HUDEP-2 (cell line): ENCODE data around the gene RLN3.
A peak's percentile ranks its signal among the peaks of the same experiment; 100 is the strongest.

Experiments used
- DNase-seq, 76 experiments: peaks; one replicate each; lab custom pipeline; 2025; ENCODE audit not compliant: unreplicated experiment in 76 of 76; lab: John Stamatoyannopoulos, UW

The RLN3 gene

DNA sequence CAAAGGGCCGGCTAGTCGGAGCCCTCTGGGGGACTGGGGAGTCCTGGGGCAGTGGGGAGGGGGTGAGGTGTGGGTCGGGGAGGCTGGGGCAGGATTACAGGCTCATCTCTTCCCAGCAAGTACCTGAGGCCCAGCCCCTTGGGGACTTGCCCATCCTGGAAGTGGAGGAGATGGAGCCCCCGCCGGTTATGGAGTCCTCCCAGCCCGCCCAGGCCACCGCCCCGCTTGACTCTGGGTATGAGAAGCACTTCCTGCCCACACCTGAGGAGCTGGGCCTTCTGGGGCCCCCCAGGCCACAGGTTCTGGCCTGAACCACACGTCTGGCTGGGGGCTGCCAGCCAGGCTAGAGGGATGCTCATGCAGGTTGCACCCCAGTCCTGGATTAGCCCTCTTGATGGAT is 24.0 kb downstream of the RLN3 start:
- DNase-seq = no peak

DNA sequence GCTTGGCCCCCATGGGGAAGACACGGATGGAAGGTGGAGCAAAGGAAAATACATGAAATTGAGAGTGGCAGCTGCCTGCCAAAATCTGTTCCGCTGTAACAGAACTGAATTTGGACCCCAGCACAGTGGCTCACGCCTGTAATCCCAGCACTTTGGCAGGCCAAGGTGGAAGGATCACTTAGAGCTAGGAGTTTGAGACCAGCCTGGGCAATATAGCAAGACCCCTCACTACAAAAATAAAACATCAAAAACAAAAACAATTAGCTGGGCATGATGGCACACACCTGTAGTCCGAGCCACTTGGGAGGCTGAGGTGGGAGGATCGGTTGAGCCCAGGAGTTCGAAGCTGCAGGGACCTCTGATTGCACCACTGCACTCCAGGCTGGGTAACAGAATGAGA is 24.5 kb downstream of the RLN3 start:
- DNase-seq = no peak

DNA sequence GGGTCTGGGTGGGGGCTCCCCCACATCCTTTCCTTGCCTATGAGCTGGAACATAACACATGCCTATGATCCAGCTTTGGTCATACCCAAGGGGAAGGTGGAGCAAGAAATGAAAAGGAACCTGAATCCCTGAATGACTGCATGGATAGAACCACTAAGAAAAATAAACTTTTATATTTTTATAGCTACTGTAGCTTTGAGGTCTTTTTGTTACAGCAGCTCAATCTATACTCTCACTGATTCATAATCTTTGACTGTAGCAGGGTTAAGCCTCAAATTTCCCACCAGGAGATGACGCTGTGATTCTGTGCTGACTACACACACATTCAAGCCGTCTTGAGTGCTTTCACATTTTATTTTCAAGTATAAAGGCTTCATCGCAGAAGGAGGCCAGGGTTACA is 25.1 kb downstream of the RLN3 start:
- no peak for DNase-seq

DNA sequence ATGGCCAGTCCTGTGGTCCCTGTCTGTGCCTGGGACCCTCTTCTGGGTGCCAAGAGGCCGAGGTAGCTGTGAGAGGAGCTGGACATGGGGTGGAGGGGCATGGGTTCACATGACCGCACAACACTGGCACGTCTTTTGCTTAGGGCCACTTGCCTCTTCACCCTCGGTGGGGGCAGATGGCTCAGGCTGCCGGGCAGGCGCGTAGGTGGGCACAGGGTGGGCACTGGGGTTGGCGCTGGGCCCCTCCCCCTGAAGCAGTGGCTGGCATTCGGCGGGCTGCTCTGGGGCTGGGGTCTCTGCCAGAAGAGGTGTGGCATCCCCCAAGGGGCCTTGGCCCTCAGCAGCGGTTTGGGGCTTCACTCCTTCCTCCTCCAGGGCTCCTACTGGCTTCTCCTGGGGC is 25.6 kb downstream of the RLN3 start:
- no peak for DNase-seq

DNA sequence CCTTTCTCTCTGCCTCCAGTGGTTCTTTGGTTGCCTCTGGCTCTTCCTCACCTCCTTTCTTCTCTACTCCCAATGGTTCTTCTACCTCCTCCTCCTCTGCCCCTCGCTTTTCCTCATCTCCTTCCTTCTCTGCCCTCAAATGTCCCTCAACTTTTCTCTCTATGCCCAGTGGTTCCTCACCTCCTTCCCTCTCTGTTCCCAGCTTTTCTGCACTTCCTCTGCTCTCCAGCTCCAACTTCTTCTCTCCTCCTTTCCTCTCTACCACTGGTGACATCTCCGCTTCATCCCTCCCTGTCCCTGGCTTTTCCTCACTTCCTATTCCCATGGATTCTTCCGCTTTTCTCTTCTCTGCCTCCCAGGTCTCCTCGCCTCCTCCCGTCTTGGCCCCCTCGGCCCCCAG is 26.2 kb downstream of the RLN3 start:
- no peak for DNase-seq

DNA sequence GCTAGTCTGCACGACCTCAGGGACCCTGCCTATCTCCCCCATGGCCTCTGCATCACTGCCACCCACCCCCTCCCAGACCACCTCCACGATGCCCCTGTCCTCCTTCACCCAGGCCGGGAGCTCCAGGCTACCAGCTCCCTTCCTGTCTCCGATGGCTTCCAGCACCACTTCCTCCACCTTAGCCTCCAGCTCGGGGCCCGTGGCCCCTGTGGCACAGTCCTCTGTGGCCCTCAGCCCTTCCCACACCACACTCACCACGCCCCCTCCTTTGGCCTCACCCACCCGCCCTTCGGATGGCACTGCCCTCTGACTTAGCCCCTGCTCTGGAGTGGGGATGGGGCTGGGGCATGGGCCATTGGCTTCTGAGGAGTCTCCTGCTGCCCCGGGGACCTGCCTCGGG is 26.8 kb downstream of the RLN3 start:
- no peak for DNase-seq

DNA sequence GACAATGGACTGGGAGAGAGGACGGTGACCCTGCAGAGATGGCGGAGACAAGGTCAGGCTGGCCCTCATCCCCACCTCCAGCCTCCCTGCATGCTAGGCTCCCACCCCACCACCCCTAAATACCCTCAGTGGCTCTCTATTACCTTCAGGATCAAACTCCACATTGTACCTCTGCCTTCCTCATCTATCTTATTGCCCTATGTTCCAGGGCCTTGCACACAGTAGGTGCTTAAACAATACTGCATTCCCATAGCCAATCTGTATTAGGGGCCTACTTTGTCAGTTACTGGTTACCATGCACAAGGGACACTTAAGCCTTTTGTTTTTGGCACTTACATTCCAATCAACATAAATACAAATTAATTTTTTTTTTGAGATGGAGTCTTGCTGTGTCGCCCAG is 27.4 kb downstream of the RLN3 start:
- DNase-seq = no peak

DNA sequence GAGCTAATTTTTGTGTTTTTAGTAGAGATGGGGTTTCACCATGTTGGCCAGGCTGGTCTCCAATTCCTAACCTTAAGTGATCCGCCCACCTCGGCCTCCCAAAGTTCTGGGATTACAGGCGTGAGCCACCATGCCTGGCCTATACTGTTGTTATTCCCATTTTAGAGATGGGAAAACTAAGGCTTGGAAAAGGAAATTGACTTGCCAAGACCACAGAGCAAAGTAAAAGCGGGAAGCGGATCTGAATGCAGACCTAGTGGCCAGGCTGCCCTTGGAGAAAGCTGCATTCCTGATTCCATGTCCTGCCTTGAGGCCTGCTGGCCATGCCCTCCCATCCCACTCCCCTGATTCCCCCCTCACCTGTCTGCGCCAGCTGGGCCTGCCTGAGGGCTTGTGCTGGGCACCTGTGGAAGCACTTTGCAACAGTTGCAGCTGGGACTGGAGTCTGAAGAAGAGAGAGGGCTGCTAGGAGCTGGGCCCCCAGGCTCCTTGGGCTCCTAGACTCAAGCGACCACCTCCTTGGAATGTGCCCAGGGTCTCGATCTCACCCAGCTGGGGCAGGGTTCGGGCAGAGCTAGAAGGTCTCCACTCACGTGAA is 28.2 kb downstream of the RLN3 start:
- no peak for DNase-seq

DNA sequence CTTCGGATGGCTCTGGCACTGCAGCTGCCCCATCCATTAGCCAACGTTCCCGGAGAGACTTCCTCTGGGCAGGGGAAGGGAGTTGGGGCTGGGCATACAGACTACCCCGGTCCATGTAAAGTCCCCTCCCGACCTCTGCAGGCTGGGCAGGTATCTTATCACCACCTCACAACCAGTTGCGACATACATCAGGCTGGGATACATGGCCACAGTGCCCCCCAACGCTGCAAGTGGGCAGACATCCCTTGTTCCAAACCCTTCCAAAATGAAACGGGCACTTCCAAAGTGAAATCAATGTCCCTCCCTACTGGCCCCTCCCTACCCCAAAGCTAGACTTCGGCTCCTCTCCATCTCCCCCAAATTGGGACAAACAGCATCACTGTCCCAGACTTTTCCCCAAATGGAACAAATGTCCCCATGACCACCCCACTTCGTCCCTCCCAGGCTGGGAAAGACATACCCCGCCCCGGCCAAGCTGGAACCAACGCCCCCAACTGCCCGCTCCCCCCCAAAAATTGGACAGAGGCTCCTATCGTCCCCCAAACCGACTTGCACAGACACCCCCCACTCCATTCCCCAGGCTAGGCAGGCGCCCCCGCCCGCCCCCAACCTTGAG is 28.9 kb downstream of the RLN3 start:
- no peak for DNase-seq

DNA sequence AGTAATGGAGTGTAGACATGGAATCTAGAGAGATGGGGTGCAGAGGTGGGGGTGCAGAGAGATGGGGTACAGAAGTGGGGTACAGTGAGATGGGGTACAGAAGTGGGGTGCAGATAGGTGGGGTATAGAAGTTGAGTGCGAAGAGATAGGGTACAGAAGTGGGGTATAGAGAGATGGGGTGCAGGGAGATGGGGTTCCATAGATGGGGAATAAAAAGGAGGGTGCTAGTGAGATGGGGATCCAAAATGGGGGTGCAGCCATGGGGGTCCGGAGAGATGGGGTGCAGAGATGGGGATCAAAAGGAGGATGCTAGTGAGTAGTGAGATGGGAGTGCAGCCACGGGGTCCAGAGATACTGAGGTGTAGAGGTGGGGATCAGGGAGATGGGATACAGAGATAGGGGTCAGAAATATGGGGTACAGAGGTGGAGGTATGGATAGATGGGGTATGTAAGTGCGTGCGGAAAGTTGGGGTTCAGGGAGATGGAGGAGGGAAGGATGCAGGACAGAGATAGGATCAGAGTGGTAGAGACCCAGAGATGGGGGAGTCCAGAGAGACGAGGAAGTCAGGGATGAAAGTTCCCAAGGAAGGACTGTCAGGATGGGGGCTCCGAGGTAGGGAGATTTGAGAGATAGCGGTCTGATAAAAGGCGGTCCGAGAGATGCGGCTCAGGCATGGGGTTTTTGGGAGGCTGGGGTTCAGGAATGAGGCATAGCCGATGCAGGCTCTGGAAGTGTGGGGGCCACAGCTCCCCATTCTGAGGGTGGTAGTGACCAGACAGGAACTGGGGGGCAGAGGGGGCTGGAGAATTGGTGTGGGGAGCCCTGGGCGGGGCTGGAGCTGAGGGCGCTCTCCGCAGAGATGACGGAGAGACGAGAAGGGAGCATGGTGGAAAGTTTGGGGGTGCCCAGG is 30.5 kb downstream of the RLN3 start:
- DNase-seq = peak in 1 of 76 experiments; percentile 17

DNA sequence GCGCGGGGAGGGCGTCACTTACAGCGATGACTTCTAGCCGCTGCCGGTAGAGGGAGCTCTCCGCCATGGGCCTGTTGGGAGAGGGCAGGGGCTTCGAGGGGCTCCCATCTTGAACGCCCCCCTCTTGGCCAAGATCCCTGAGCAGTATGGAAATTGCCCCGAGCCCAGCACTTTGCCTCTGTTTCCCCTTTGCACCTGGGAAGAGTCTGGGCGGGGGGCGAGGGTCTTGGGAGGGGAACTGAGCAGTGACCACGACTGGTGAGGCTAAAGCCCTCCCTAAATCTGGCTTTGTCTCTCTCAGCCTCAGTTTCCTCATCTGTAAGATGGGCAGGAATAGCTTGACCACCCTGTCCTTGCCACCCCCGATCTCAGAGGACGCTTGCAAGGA is 31.1 kb downstream of the RLN3 start:
- DNase-seq = peak in 27 of 76 experiments; percentile 13 to 58 (median 33)

DNA sequence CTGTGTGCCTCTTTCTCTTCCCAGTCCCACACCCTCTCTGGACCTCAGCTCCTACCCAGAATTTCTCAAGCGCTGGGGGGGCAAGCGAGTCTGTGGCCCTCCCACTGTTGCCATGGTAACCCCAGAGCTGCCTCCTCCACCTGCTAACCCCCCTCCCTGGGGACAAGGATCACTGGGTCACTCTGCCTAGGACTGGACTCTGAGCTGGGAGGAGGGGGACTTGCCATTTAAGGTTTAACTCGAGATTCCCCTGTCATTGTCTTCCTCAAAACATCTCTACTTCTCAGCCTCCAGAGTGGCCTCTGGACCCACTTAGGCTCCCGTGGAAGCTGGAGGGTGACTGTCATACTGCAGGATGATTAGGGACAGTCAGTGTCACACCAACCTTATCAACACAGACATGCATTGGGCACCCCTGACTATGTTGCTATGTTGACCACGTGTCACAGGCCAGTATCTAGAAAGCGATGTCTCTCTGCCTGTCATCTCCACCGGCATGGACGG is 31.8 kb downstream of the RLN3 start:
- peak in 51 of 76 experiments; percentile 11 to 88 (median 57) for DNase-seq

DNA sequence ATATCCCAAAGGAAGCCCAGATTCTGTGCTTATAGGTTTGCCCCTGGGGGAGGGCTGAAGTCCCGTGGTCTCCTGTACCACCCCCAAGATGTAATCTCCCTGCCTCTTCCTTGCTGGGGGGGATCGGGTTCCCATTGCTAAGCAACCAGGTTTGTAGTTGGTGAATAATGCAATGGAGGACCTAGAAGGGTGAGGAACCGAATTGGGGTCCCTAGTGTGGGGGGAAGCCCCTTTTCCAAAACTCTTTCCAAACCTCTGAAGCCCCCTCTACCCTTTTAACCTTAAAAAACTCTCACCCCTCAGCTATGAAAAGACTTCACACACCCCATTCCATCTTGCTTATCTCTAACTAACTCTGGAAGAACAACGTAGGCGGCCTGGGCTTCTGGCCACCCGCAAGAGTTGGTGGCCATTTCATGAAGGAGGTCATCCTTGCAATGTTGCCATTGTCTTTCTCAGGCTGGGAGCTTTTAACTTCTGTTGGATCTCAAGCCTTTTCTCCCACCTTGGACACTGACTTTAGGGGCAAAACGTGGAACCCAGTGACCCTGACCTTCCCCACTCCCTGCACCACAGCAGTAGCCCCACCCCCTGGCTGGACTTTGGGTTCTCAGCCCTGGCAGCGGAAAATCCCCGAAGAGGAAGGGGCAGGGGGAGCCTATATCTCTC is 33.3 kb downstream of the RLN3 start:
- DNase-seq = peak in 12 of 76 experiments; percentile 8 to 59 (median 28)

DNA sequence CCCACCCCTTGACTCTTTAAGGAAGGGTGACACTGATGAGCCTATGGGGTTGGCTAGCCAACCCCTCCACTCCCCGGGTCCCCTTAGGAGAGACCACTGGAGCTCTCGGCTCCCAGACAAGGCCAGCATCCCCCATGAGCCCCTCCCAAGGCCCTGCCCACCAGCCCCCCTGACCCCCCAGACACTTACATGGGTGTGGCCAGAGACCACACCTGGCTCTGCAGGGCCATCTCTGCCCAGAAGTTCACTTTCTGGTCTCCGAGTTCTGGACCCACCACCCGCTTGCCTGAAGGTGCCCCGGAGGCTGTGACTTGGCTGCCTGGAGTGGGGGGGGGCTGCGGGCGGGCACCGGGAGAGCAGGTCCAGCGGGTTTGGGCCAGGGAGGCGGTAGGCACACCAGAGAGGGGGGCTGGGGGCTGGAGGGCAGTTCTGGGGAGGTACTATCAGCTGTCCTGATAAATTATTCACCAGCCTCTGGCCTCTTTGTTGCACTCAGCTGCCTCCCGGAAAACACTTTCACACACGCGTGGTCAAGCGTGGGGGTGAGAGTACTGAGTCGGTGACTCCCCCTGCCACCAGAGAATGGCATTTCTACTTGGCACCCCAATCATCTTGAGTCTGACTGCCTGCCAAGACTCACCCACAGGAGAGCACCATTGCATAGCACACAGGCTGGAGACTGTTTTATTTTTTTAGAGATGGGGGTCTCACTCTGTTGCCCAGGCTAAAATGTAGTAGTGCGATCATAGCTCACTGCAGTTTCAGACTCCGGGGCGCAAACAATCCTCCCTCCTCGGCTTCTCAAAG is 34.0 kb downstream of the RLN3 start, which contains the start of gene PALM3:
PALM3 (minus strand) TSS at position 326 of the 807 bp plus-strand sequence; CDS start at position 230, 96 bp downstream.
- peak in 2 of 76 experiments; percentile 23 to 35 for DNase-seq

DNA sequence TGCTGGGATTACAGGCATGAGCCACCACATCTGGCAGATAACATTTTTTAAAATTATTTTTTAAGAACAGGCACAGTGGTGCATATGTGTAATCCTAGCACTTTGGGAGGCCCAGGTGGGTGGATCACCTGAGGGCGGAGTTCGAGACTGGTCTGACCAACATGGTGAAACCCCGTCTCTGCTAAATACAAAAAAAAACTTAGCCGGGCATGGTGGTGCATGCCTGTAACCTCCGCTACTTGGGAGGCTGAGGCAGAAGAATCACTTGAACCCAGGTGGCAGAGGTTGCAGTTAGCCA is 34.6 kb downstream of the RLN3 start:
- DNase-seq = no peak

DNA sequence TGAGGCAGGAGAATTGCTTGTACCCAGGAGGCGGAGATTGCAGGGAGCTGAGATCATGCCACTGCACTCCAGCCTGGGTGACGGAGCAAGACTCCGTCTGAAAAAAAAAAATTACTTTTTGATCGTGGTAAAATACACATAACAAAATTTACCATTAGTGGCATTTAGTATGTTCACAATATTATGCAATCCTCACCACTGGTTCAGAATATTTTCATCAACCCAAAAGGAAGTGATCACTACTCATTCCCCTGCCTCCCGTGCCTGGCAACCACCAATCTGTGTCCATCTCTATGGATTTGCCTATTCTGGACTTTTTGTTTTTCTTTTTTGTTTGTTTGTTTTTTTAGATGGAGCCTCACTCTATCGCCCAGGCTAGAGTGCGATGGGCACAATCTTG is 35.2 kb downstream of the RLN3 start:
- no peak for DNase-seq

DNA sequence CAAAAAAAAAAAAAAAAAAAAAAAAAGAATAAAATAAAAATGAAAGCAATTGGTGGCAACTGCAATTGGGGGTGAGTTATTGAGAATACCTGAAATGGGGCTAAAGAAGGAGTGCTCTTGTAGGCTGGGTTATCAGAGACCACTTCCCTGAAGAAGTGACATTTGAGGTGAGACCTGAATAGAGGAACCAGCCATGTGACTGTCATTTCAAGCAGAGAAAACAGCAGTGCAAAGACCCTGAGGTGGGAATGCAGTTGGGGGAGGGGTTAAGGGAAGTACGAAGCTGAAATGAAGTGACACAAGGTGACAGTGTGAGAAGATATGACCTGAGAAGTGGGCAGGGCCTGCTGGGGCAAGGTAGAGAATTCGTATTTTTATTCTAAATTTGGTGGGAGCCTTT is 38.2 kb downstream of the RLN3 start:
- no peak for DNase-seq

DNA sequence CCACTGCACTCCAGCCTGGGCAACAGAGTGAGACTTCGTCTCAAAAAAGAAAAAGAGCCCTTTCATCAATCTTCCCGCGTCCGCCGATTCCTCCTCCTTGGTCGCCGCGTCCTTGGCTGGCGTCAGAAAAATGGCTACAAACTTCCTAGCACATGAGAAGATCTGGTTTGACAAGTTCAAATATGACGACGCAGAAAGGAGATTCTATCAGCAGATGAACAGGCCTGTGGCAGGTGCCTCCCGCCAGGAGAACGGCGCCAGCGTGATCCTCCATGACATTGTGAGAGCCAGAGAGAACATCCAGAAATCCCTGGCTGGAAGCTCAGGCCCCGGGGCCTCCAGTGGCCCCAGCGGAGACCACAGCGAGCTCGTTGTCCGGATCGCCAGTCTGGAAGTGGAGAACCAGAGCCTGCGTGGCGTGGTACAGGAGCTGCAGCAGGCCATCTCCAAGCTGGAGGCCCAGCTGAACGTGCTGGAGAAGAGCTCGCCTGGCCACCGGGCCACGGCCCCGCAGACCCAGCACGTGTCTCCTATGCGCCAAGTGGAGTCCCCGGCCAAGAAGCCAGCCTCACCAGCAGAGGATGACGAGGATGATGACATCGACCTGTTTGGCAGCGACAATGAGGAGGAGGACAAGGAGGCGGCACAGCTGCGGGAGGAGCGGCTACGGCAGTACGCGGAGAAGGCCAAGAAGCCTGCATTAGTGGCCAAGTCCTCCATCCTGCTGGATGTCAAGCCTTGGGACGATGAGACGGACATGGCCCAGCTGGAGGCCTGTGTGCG is 42.5 kb downstream of the RLN3 start:
- no peak for DNase-seq

DNA sequence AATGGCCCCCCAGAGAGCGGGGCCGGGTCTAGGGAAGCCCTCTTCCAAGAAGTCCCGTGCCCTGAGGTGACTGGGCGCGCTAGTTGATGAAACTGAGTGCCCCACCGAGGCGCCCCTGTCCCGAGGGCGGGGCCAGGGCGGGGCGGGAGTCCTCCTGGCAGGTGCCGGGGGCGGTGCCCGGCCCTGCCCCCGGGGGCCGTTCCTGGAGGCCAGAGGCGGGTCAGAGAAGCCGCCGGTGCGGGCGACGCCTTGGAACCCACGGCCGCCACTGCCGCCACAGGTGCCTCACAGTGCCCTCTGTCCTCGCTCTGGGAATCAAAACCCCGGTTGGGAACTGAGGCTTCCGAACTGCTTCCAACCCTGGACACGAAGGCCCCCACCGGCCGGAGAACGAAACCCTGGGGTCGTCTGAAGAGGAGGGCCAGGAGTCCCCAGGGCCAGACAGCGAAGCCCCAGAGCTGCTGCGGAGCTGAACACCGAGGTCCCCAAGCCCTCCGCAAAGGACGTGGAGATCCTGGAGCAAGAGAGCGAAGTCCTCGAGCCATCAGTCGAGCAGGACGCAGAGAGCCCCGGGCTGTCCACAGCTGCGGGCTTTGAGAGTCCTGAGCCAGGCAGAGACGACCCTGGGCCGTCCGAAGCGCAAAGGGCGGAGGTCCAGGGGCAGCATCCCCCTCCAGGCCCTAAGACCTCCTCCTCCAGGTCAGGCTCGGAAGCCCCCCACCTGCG is 44.8 kb downstream of the RLN3 start, which contains the start of gene MISP3:
MISP3 (plus strand) TSS at position 252 of the 726 bp plus-strand sequence. CDS start 524 bp downstream, outside the sequence.
- DNase-seq = peak in 41 of 76 experiments; percentile 31 to 89 (median 49)
